Neutrophil (primary cell): ENCODE measurements around the gene NTSR2.

ENCODE experiments used
- H3K27ac ChIP-seq: fragments of 200-600 bp; sonication (generic); 2 replicates; pipeline ENCODE4 v1.5.1; 2016; ENCODE audit warnings: mild to moderate bottlenecking, moderate library complexity
- H3K27me3 ChIP-seq: fragments of 200-600 bp; sonication (generic); 2 replicates; pipeline ENCODE4 v1.6.0; 2016; ENCODE audit warnings: mild to moderate bottlenecking
- H3K36me3 ChIP-seq: fragments of 200-600 bp; sonication (generic); 2 replicates; pipeline ENCODE4 v1.5.1; 2017
- H3K4me1 ChIP-seq, 2 experiments: fragments of 200-600 bp in 1 of 2; sonication (generic) in 1 of 2; 1 replicate in 1 of 2; 2 replicates in 1 of 2; pipeline versions ENCODE4 v1.5.1 to v1.6.1; 2013 to 2016; ENCODE audit warnings: low read depth in 1 of 2, low read length in 1 of 2, mild to moderate bottlenecking in 1 of 2, moderate library complexity in 1 of 2; ENCODE audit not compliant: control insufficient read depth in 1 of 2, insufficient read depth in 1 of 2
- H3K4me3 ChIP-seq, 2 experiments: fragments of 200-600 bp in 1 of 2; sonication (generic) in 1 of 2; 1 replicate in 1 of 2; 2 replicates in 1 of 2; pipeline ENCODE4 v1.5.1; 2013 to 2016; ENCODE audit warnings: low read depth in 1 of 2, low read length in 1 of 2, mild to moderate bottlenecking in 1 of 2, moderate library complexity in 1 of 2
- H3K9me3 ChIP-seq: fragments of 200-600 bp; sonication (generic); 2 replicates; pipeline ENCODE4 v1.5.1; 2016
- TF ChIP-seq, protein P1 (sequence below): fragments of 200-600 bp; sonication (generic); IDR thresholded peaks from 2 replicates; pipeline ENCODE4 v1.5.1; 2016; ENCODE audit warnings: antibody characterized with exemption

The NTSR2 gene

DNA sequence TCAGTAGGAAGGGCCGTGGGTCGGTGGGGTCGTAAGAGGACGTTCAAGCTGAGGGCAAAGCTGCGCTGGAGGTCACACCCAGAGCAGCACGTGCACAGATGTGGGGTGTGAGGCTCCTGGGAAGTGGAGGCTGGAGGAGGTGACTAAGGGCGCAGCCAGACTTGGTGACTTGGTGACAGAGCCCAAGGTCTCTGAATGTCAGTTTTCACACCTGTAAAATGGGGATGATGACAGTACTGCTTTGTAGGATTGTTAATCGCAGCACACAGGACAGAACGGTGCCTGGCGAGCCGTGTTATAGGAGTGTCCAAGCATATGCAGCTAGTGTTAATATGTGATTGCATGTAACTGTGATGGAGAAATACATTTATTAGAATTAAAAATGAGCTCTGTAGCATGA is 40.8 kb downstream of the NTSR2 start:
- no peak overlapping the region for H3K27ac ChIP-seq
- no peaks in the 10 kb centered on the region for H3K27me3 ChIP-seq
- H3K9me3 ChIP-seq: no peaks in the 10 kb centered on the region
- TF ChIP-seq, protein P1, sequence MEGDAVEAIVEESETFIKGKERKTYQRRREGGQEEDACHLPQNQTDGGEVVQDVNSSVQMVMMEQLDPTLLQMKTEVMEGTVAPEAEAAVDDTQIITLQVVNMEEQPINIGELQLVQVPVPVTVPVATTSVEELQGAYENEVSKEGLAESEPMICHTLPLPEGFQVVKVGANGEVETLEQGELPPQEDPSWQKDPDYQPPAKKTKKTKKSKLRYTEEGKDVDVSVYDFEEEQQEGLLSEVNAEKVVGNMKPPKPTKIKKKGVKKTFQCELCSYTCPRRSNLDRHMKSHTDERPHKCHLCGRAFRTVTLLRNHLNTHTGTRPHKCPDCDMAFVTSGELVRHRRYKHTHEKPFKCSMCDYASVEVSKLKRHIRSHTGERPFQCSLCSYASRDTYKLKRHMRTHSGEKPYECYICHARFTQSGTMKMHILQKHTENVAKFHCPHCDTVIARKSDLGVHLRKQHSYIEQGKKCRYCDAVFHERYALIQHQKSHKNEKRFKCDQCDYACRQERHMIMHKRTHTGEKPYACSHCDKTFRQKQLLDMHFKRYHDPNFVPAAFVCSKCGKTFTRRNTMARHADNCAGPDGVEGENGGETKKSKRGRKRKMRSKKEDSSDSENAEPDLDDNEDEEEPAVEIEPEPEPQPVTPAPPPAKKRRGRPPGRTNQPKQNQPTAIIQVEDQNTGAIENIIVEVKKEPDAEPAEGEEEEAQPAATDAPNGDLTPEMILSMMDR: no peak
- no peaks in the 10 kb centered on the region for H3K36me3 ChIP-seq
- no peaks in the 10 kb centered on the region for H3K4me1 ChIP-seq
- H3K4me3 ChIP-seq: no peak overlapping the region

DNA sequence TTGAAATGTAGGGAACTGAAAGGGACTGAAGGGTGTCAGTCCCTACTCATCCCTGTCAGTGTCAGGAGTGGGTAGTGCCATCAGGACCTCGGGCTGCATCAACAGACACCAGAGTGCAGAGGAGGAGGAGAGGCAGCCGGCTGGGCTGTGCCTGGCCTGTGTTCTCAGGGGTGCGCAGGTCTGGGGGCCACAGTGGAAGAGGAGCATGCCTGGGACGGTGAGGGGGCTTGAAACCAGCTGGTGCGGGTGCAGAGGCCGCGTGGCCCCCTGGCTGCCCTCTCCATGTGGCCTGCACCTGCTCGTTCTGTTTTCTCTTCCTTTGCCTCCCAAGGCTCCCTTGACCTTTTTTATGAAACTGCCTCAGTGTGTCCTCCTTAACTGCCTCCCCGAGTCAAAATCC is 41.3 kb downstream of the NTSR2 start:
- H3K4me3 ChIP-seq: no peak overlapping the region
- no peaks in the 10 kb centered on the region for H3K4me1 ChIP-seq
- no peaks in the 10 kb centered on the region for H3K36me3 ChIP-seq
- H3K9me3 ChIP-seq: no peaks in the 10 kb centered on the region
- no peaks in the 10 kb centered on the region for H3K27me3 ChIP-seq
- no peak overlapping the region for H3K27ac ChIP-seq
- TF ChIP-seq, protein P1: no peak

DNA sequence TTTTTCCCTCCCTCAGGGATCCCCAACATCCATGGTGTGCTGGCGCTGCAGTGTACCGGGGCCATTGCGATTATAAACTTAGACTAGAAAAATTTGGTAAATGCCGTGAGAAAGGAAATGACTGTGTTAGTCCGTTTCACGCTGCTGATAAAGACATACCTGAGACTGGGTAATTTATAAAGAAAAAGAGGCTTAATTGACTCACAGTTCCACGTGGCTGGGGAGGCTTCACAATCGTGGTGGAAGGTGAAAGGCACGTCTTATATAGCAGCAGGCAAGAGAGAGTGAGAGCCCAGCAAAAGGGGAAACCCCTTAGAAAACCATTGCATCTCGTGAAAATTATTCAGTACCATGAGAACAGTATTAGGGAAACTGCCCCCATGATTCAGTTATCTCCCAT is 44.3 kb downstream of the NTSR2 start:
- H3K36me3 ChIP-seq: no peaks in the 10 kb centered on the region
- no peaks in the 10 kb centered on the region for H3K9me3 ChIP-seq
- no peaks in the 10 kb centered on the region for H3K27me3 ChIP-seq
- H3K4me3 ChIP-seq: no peak overlapping the region
- H3K27ac ChIP-seq: no peak overlapping the region
- TF ChIP-seq, protein P1: no peak
- H3K4me1 ChIP-seq: no peaks in the 10 kb centered on the region

DNA sequence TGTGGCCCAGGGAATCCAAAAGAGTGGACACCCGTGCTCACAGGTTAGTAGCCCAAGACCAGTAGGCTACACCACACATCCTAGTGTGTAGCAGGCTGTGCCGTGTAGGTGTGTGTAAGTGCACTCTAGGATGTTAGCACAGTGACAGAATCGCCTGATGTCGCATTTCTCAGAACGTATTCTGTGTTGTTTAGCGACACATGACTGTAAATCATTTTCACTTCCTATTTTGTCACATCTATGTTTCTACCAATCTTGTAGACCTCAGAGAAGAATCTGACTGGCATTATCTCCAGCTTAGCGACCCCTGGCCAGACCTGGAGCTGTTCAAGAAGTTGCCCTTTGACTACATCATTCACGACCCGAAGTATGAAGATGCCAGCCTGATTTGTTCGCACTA is 45.1 kb downstream of the NTSR2 start:
- Histone ChIP-seq H3K27ac (no peak overlapping the region), H3K4me1 (no peaks in the 10 kb centered on the region), H3K36me3 (no peaks in the 10 kb centered on the region), H3K27me3 (no peaks in the 10 kb centered on the region), H3K9me3 (no peaks in the 10 kb centered on the region), H3K4me3 (no peak overlapping the region)
- TF ChIP-seq, protein P1: no peak

DNA sequence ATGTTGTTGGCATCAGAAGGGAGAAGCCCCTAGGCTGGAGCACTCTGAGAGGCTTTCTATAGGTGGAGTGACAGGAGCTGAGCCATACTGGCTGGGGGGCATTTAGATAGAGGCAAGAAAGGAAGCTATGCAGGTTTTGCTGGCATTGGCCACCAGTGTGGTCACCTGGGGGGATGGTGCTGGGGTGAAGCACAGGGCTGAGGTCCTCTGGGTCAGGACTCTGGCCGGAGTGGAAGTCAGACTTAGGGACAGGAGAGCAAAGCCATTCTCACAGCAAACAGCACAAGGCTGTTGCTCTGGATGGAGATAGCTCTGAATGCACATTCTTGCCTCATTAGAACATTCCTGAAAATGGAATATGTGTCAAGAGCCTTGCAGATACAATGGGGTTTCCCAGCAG is 47.4 kb downstream of the NTSR2 start:
- Histone ChIP-seq H3K36me3 (no peaks in the 10 kb centered on the region), H3K27ac (no peak overlapping the region), H3K4me3 (no peak overlapping the region), H3K4me1 (no peaks in the 10 kb centered on the region), H3K9me3 (no peaks in the 10 kb centered on the region), H3K27me3 (no peaks in the 10 kb centered on the region)
- TF ChIP-seq, protein P1: no peak

DNA sequence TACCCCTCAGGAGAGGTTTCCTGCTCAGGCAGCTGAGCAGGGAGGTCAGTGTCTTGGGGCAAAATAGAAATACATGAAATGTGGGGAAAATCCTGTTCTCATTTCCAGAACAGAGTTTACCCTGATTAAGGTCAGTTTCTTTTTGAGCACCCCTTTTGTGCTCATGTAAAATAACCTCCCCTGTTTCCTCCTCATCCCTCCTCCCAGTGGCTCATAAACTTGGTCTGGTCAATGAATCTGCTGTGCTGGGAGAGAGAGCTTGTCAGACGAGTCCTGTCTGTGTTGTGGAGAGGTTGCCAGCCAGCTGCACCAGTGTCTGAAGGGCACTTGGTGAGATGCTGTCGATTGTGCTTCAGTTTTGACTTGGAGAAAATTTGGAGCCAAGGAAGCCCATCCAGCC is 48.6 kb downstream of the NTSR2 start:
- Histone ChIP-seq H3K36me3 (no peaks in the 10 kb centered on the region), H3K4me1 (no peaks in the 10 kb centered on the region), H3K27me3 (no peaks in the 10 kb centered on the region), H3K27ac (no peak overlapping the region), H3K9me3 (no peaks in the 10 kb centered on the region), H3K4me3 (no peak overlapping the region)
- TF ChIP-seq, protein P1: no peak
